Breast epithelium (tissue), 4 donors: ENCODE measurements around the gene ZMIZ1. TPM values are rescaled to one million over a fixed set of nuclear protein-coding genes. Genes with fewer than 3 reads are reported as not detected.

Source experiments
- DNase-seq, 2 donors: peaks; one replicate each; pipeline ENCODE4 v3.0.0-alpha.2; 2019; ENCODE audit warnings: low spot score in 2 of 2
- H3K27ac ChIP-seq, 2 donors: fragments of 200-600 bp; sonication (generic) in 1 of 2; one replicate each; pipeline ENCODE4 v1.5.1; 2016 to 2019; ENCODE audit warnings: mild to moderate bottlenecking in 1 of 2
- H3K27me3 ChIP-seq, 2 donors: fragments of 200-600 bp; sonication (generic) in 1 of 2; one replicate each; pipeline versions ENCODE4 v1.5.1 to v1.6.0; 2017 to 2019; ENCODE audit warnings: control low read depth in 1 of 2, mild to moderate bottlenecking in 1 of 2
- H3K36me3 ChIP-seq: fragments of 200-600 bp; one replicate; pipeline ENCODE4 v1.5.1; 2019
- H3K4me1 ChIP-seq, 2 donors: fragments of 200-600 bp; sonication (generic); one replicate each; pipeline ENCODE4 v1.5.1; 2016 to 2019; ENCODE audit warnings: control low read depth in 1 of 2
- H3K4me3 ChIP-seq, 3 donors: fragments of 200-600 bp; sonication (generic); 1 replicate in 2 of 3; 2 replicates in 1 of 3; pipeline ENCODE4 v1.5.1; 2016 to 2019; ENCODE audit warnings: mild to moderate bottlenecking in 3 of 3, moderate library complexity in 2 of 3
- H3K9me3 ChIP-seq, 2 donors: fragments of 200-600 bp; sonication (generic) in 1 of 2; one replicate each; pipeline ENCODE4 v1.5.1; 2016 to 2019; ENCODE audit warnings: control low read depth in 1 of 2
- POLR2A ChIP-seq: fragments of 450-650 bp; IDR thresholded peaks from one replicate; pipeline ENCODE4 v1.6.1; 2016; ENCODE audit warnings: antibody characterized with exemption, mild to moderate bottlenecking, moderate library complexity
- POLR2AphosphoS5 ChIP-seq, 3 donors: sonication (generic); formaldehyde crosslinking; IDR thresholded peaks; one replicate each; pipeline ENCODE4 v1.6.1; 2017; ENCODE audit warnings: antibody characterized with exemption in 3 of 3
- intact Hi-C: fragments of 100-400 bp; cut with DNase I; formaldehyde crosslinking; loops from one replicate; pipeline ENCODE4 v1.15.1; 2023; ENCODE audit warnings: low total_unique reads
- total RNA-seq, 3 donors: library from RNA; depleted of rRNA; stranded (reverse); fragments of >200 nt; gene quantifications; one replicate each; pipeline ENCODE4 v1.1.0, GENCODE V29; 2016
- TF ChIP-seq, protein P1 (sequence below), 3 donors: fragments of 450-650 bp; IDR thresholded peaks; one replicate each; pipeline ENCODE4 v1.5.1; 2016 to 2017; ENCODE audit warnings: antibody characterized with exemption in 3 of 3, mild to moderate bottlenecking in 3 of 3, moderate library complexity in 3 of 3

ZMIZ1 gene
- total RNA-seq, 3 donors from 2014 or later, result 34.4 to 63.7 (median 39.8) TPM

DNA sequence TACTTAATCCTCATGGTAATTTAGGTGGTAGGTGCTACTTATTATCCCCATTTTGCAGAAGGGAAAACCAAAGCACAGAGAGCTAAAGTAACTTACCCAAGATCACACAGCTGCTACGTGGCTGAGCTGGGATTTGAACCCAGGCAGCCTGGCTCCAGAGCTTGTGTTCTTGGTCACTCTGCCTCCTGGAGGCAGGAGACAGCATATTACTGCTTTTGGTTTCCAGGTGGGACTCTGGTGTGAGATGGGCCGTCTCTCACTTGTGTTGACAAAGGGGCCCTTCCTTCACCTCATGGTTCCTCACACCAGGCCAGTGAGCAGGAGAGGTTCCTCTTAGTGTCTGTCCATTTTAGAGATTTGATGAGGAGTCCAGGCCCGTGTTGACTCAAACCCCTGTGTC is 198.7 kb downstream of the ZMIZ1 start:
- H3K9me3 ChIP-seq, result no peaks in the 10 kb centered on the region
- peaks cover 9 to 26% of the 10 kb centered on the region in 2 donors for H3K4me1 ChIP-seq
- H3K27ac ChIP-seq, result peak overlapping the region; percentile 73 to 89
- intact Hi-C loops, result no loop called here
- no peak overlapping the region for H3K4me3 ChIP-seq
- no peaks in the 10 kb centered on the region for H3K36me3 ChIP-seq
- no peaks in the 10 kb centered on the region for H3K27me3 ChIP-seq
- DNase-seq, result no peak
- TF ChIP-seq POLR2A (no peak), POLR2AphosphoS5 (IDR thresholded peaks at IDR 0.05) (no peak)
- TF ChIP-seq, protein P1, sequence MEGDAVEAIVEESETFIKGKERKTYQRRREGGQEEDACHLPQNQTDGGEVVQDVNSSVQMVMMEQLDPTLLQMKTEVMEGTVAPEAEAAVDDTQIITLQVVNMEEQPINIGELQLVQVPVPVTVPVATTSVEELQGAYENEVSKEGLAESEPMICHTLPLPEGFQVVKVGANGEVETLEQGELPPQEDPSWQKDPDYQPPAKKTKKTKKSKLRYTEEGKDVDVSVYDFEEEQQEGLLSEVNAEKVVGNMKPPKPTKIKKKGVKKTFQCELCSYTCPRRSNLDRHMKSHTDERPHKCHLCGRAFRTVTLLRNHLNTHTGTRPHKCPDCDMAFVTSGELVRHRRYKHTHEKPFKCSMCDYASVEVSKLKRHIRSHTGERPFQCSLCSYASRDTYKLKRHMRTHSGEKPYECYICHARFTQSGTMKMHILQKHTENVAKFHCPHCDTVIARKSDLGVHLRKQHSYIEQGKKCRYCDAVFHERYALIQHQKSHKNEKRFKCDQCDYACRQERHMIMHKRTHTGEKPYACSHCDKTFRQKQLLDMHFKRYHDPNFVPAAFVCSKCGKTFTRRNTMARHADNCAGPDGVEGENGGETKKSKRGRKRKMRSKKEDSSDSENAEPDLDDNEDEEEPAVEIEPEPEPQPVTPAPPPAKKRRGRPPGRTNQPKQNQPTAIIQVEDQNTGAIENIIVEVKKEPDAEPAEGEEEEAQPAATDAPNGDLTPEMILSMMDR (IDR thresholded peaks at IDR 0.05), result no peak

DNA sequence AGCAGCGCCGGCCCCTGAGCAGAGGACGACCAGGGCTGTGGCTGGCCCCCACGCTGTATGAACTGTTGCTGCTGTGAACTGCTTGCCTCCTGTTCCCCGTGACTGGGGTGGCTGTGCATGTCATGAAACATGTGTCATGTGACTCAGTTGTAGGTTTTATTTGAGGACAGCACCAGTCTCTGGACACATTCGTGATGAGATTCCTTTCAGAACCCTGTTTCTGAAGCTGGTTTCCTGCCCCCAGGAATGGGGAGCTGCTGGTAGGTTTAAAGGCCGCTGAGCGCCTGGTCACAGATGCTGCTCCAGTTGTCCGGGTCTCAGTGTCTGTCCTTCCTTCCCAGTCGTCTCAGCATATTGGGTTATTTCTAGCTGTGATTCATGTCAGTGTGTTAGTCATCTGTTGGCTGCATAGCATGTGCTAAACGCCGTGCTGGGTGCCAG is 199.4 kb downstream of the ZMIZ1 start:
- Histone ChIP-seq H3K36me3 (no peaks in the 10 kb centered on the region), H3K4me3 (no peak overlapping the region), H3K27me3 (no peaks in the 10 kb centered on the region), H3K4me1 (peaks cover 9 to 26% of the 10 kb centered on the region in 2 donors), H3K9me3 (no peaks in the 10 kb centered on the region), H3K27ac (peak overlapping the region; percentile 73 to 89)
- DNase-seq, result no peak
- TF ChIP-seq POLR2A (no peak), POLR2AphosphoS5 (IDR thresholded peaks at IDR 0.05) (no peak)
- TF ChIP-seq, protein P1 (IDR thresholded peaks at IDR 0.05), result no peak
- intact Hi-C loops, result loop anchor here (2.0 kb wide), 1 partner anchor 63 kb away; no protein-coding TSS in a partner anchor

GRCh38 chr10:79268742-79269141 is 200.0 kb downstream of the ZMIZ1 start:
- Histone ChIP-seq H3K9me3 (no peaks in the 10 kb centered on the region), H3K4me1 (peaks cover 12 to 26% of the 10 kb centered on the region in 2 donors), H3K27ac (no peak overlapping the region), H3K27me3 (no peaks in the 10 kb centered on the region), H3K4me3 (no peak overlapping the region), H3K36me3 (no peaks in the 10 kb centered on the region)
- TF ChIP-seq POLR2AphosphoS5 (IDR thresholded peaks at IDR 0.05) (no peak), POLR2A (no peak)
- TF ChIP-seq, protein P1 (IDR thresholded peaks at IDR 0.05), result no peak
- intact Hi-C loops, result loop anchor here (2.0 kb wide), 1 partner anchor 62 kb away; no protein-coding TSS in a partner anchor
- no peak for DNase-seq

DNA sequence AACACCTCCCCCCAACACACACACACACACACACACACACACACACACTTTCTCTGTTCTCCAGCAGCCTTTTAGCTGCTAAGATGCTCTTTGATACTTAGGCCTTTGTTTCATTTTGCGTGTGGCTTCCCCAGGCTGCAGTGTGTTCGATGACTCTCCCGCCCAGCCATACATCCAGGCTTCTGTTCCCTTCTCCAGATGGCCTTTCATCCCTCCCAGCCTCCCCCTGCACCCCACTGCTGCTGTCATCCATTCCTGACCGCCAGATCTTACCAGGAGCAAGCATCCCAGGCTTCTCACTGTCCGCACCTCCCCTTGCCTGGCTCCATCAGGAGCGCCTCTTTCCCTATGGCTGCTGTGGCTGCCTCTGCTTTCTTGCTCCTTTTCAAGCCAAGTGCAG is 200.7 kb downstream of the ZMIZ1 start:
- Histone ChIP-seq H3K27ac (peak overlapping the region in 1 of 2 donors; percentile 19), H3K4me1 (peaks cover 11 to 26% of the 10 kb centered on the region in 2 donors), H3K4me3 (no peak overlapping the region), H3K27me3 (no peaks in the 10 kb centered on the region), H3K9me3 (no peaks in the 10 kb centered on the region), H3K36me3 (no peaks in the 10 kb centered on the region)
- intact Hi-C loops, result loop anchor here (2.0 kb wide), 1 partner anchor 61 kb away; no protein-coding TSS in a partner anchor
- DNase-seq, result no peak
- TF ChIP-seq POLR2AphosphoS5 (IDR thresholded peaks at IDR 0.05) (no peak), POLR2A (no peak)
- TF ChIP-seq, protein P1 (IDR thresholded peaks at IDR 0.05), result no peak

- Histone ChIP-seq H3K27me3 (no peaks in the 10 kb centered on the region), H3K4me1 (peaks cover 15 to 30% of the 10 kb centered on the region in 2 donors), H3K36me3 (no peaks in the 10 kb centered on the region), H3K9me3 (no peaks in the 10 kb centered on the region), H3K27ac (peak overlapping the region in 1 of 2 donors; percentile 19), H3K4me3 (no peak overlapping the region)
- TF ChIP-seq, protein P1 (IDR thresholded peaks at IDR 0.05), result no peak
- TF ChIP-seq POLR2A, result no peak
- TF ChIP-seq POLR2AphosphoS5 (IDR thresholded peaks at IDR 0.05), result no peak
- no peak for DNase-seq
- intact Hi-C loops, result loop anchor here (2.0 kb wide), 1 partner anchor 61 kb away; no protein-coding TSS in a partner anchor
Observed at GRCh38 chr10:79269969-79270368, 201.2 kb downstream of the ZMIZ1 start.
